ENCODE measurements around the gene RHEB. TPM values are rescaled to one million over a fixed set of nuclear protein-coding genes. Genes with fewer than 3 reads are reported as not detected.

The RHEB gene
- total RNA-seq, 1 donor from 2014 or later = 81.0 TPM

GRCh38 chr7:151451626-151452571 lies 67.8 kb downstream of the RHEB start:
- no peak for TF ChIP-seq CTCF (conservative IDR thresholded peaks at IDR 0.05)
- H3K4me1 Mint-ChIP-seq (ENCODE audit: unreplicated experiment) = peaks cover 15% of the 10 kb centered on the region
- H3K4me3 Mint-ChIP-seq = no peak overlapping the region
- peaks cover 3% of the 10 kb centered on the region for H3K27me3 Mint-ChIP-seq
- peak; percentile 65 for DNase-seq (ENCODE audit: extremely low spot score, unreplicated experiment)
- no peaks in the 10 kb centered on the region for H3K36me3 Mint-ChIP-seq
- no peaks in the 10 kb centered on the region for H3K9me3 Mint-ChIP-seq
- H3K27ac Mint-ChIP-seq = no peak overlapping the region

GRCh38 chr7:151451156-151451555 lies 68.5 kb downstream of the RHEB start:
- Mint-ChIP-seq H3K4me1 (ENCODE audit: unreplicated experiment) (peaks cover 21% of the 10 kb centered on the region), H3K27me3 (peaks cover 3% of the 10 kb centered on the region), H3K4me3 (no peak overlapping the region), H3K9me3 (no peaks in the 10 kb centered on the region), H3K27ac (no peak overlapping the region), H3K36me3 (no peaks in the 10 kb centered on the region)
- peak; percentile 27 for DNase-seq (ENCODE audit: extremely low spot score, unreplicated experiment)
- TF ChIP-seq CTCF (conservative IDR thresholded peaks at IDR 0.05) = no peak

GRCh38 chr7:151449990-151450389 lies 69.7 kb downstream of the RHEB start:
- Mint-ChIP-seq H3K9me3 (no peaks in the 10 kb centered on the region), H3K4me3 (no peak overlapping the region), H3K27ac (no peak overlapping the region), H3K27me3 (peaks cover 3% of the 10 kb centered on the region), H3K4me1 (ENCODE audit: unreplicated experiment) (peaks cover 24% of the 10 kb centered on the region), H3K36me3 (no peaks in the 10 kb centered on the region)
- DNase-seq (ENCODE audit: extremely low spot score, unreplicated experiment) = no peak
- TF ChIP-seq CTCF (conservative IDR thresholded peaks at IDR 0.05) = no peak

- DNase-seq (ENCODE audit: extremely low spot score, unreplicated experiment) = no peak
- TF ChIP-seq CTCF (conservative IDR thresholded peaks at IDR 0.05) = peak; percentile 90
These were observed 71.1 kb downstream of the RHEB start for GRCh38 chr7:151448261-151449252.

GRCh38 chr7:151447901-151448260 lies 71.8 kb downstream of the RHEB start:
- DNase-seq (ENCODE audit: extremely low spot score, unreplicated experiment) = no peak
- Mint-ChIP-seq H3K36me3 (no peaks in the 10 kb centered on the region), H3K27me3 (peaks cover 3% of the 10 kb centered on the region), H3K27ac (no peak overlapping the region), H3K9me3 (no peaks in the 10 kb centered on the region), H3K4me1 (ENCODE audit: unreplicated experiment) (peaks cover 29% of the 10 kb centered on the region), H3K4me3 (peak overlapping the region; percentile 70)
- no peak for TF ChIP-seq CTCF (conservative IDR thresholded peaks at IDR 0.05)

More at GRCh38 chr7:151448261-151449252, 71.1 kb downstream of the RHEB start:
- H3K9me3 Mint-ChIP-seq = no peaks in the 10 kb centered on the region
- H3K36me3 Mint-ChIP-seq = no peaks in the 10 kb centered on the region
- H3K4me1 Mint-ChIP-seq (ENCODE audit: unreplicated experiment) = peaks cover 29% of the 10 kb centered on the region
- H3K27me3 Mint-ChIP-seq = peaks cover 3% of the 10 kb centered on the region
- peak overlapping the region; percentile 74 for H3K4me3 Mint-ChIP-seq
- no peak overlapping the region for H3K27ac Mint-ChIP-seq
